Retinal pigment epithelial cell (primary cell): ENCODE data around the gene SLC17A7.
A peak's percentile ranks its signal among the peaks of the same experiment; 100 is the strongest.
"Not testable (repeated sequence)": the region's sequence is repeated elsewhere in the genome, so short reads cannot be mapped to it uniquely, and the experiment has no call there.

ENCODE experiments used
- DNase-seq: peaks from one replicate; pipeline ENCODE4 v3.0.0-alpha.2; 2010; ENCODE audit warnings: low read depth
- H3K4me3 ChIP-seq: 2 replicates; pipeline ENCODE4 v1.5.1; 2011; ENCODE audit warnings: mild to moderate bottlenecking, low read length, control low read depth, moderate library complexity
- CTCF ChIP-seq: conservative IDR thresholded peaks from 2 replicates; pipeline ENCODE4 v1.5.1; 2011; ENCODE audit warnings: low read depth, low read length, control low read depth, inconsistent platforms

SLC17A7 gene

GRCh38 chr19:49450405-49450804 is 9.1 kb upstream of the SLC17A7 start:
- no peak for TF ChIP-seq CTCF
- no peak for DNase-seq
- peak overlapping the region; percentile 78 for H3K4me3 ChIP-seq

- no peak overlapping the region for H3K4me3 ChIP-seq
- no peak for TF ChIP-seq CTCF
- no peak for DNase-seq
Observed at GRCh38 chr19:49448432-49448786, 7.1 kb upstream of the SLC17A7 start.

- H3K4me3 ChIP-seq = no peak overlapping the region
- no peak for DNase-seq
- no peak for TF ChIP-seq CTCF
Observed at GRCh38 chr19:49447485-49448431, 6.4 kb upstream of the SLC17A7 start.

GRCh38 chr19:49445997-49446396 is 4.7 kb upstream of the SLC17A7 start:
- no peak overlapping the region for H3K4me3 ChIP-seq
- no peak for TF ChIP-seq CTCF
- DNase-seq = no peak

GRCh38 chr19:49444100-49444700 is 2.9 kb upstream of the SLC17A7 start:
- not testable (repeated sequence) for DNase-seq, H3K4me3 ChIP-seq

- peak; percentile 67 for DNase-seq
- peak overlapping the region; percentile 62 for H3K4me3 ChIP-seq
- TF ChIP-seq CTCF = peak; percentile 86
Observed at GRCh38 chr19:49443366-49444099, 2.2 kb upstream of the SLC17A7 start.

- DNase-seq = peak; percentile 44
- peak overlapping the region; percentile 62 for H3K4me3 ChIP-seq
- no peak for TF ChIP-seq CTCF
Observed at GRCh38 chr19:49442771-49443365, 1.5 kb upstream of the SLC17A7 start.
